GM12878 (cell line): ENCODE results near the gene RFK. TPM values are rescaled to one million over a fixed set of nuclear protein-coding genes. Genes with fewer than 3 reads are reported as not detected.

Source experiments
- ATAC-seq: fragments of 200-7000 bp; cut with Tn5 transposase; 3 replicates; pipeline ENCODE4 v1.9.1; 2020; ENCODE audit warnings: mild to moderate bottlenecking, moderate library complexity
- BruUV-seq: library from RNA; stranded (reverse); fragments of 400-500 nt; replicated peaks from 2 replicates; lab custom pipeline; 2021; lab: Mats Ljungman, UMichigan
- CTCF ChIA-PET: fragments of 300-600 bp; sonication (Branson Sonifier 250); formaldehyde crosslinking; extraction: SDS; loops from one replicate; lab custom pipeline; 2021; ENCODE audit warnings: inconsistent platforms; lab: Yijun Ruan, JAX
- POLR2A ChIA-PET: fragments of 350-600 bp; formaldehyde crosslinking; extraction: SDS; loops from one replicate; lab custom pipeline; 2021; ENCODE audit warnings: inconsistent platforms; lab: Charles Lee
- RAD21 ChIA-PET: fragments of 300-600 bp; sonication (Branson Sonifier 250); formaldehyde crosslinking; loops from one replicate; lab custom pipeline; 2023; ENCODE audit warnings: antibody characterized with exemption; ENCODE audit not compliant: unreplicated experiment; lab: Charles Lee
- SMC1A ChIA-PET: fragments of 300-600 bp; sonication (Branson Sonifier 250); formaldehyde crosslinking; loops from one replicate; lab custom pipeline; 2023; ENCODE audit not compliant: unreplicated experiment, uncharacterized antibody; lab: Charles Lee
- DNase-seq: peaks from one replicate; pipeline ENCODE4 v3.0.0-alpha.2; 2011; ENCODE audit warnings: low read depth, low spot score
- FAIRE-seq: peaks from 3 replicates; lab custom pipeline; 2011; peaks lifted over from hg19 to GRCh38; lab: Jason Lieb, UNC
- H2AFZ ChIP-seq: 2 replicates; pipeline ENCODE4 v1.6.0; 2011; ENCODE audit warnings: low read depth, low read length, control low read depth; ENCODE audit not compliant: control insufficient read depth
- H3K27ac ChIP-seq: 2 replicates; pipeline ENCODE4 v1.5.1; 2011; ENCODE audit warnings: control low read depth; ENCODE audit not compliant: control insufficient read depth, insufficient read depth
- H3K27me3 ChIP-seq, 2 experiments: replicated peaks in 1 of 2; 2 replicates each; pipeline versions ENCODE4 v1.6.0 to v1.6.1; 2011; ENCODE audit warnings: low read length in 1 of 2; ENCODE audit not compliant: control insufficient read depth in 2 of 2, insufficient read depth in 2 of 2
- H3K36me3 ChIP-seq, 2 experiments: 2 replicates each; pipeline ENCODE4 v1.5.1; 2011; ENCODE audit warnings: low read length in 1 of 2; ENCODE audit not compliant: control insufficient read depth in 2 of 2, insufficient read depth in 2 of 2
- H3K4me1 ChIP-seq: 2 replicates; pipeline ENCODE4 v1.6.1; 2011; ENCODE audit warnings: mild to moderate bottlenecking, low read length, moderate library complexity, mixed read lengths; ENCODE audit not compliant: control insufficient read depth, insufficient read depth
- H3K4me2 ChIP-seq: 2 replicates; pipeline ENCODE4 v1.6.0; 2011; ENCODE audit warnings: control low read depth; ENCODE audit not compliant: control insufficient read depth, insufficient read depth
- H3K4me3 ChIP-seq: fragments of 200-600 bp; sonication (generic); 2 replicates; pipeline ENCODE4 v1.5.1; 2016
- H3K79me2 ChIP-seq: 2 replicates; pipeline ENCODE4 v1.6.0; 2011; ENCODE audit warnings: low read length; ENCODE audit not compliant: control insufficient read depth, insufficient read depth
- H3K9ac ChIP-seq: 2 replicates; pipeline ENCODE4 v1.8.0; 2011; ENCODE audit warnings: low read length, control low read depth, mixed read lengths; ENCODE audit not compliant: control insufficient read depth, insufficient read depth
- H3K9me3 ChIP-seq: replicated peaks from 3 replicates; pipeline ENCODE4 v1.5.1; 2011; ENCODE audit warnings: mild to moderate bottlenecking, low read length; ENCODE audit not compliant: control insufficient read depth, insufficient read depth
- H4K20me1 ChIP-seq: 2 replicates; pipeline ENCODE4 v1.6.0; 2011; ENCODE audit not compliant: control insufficient read depth, insufficient read depth
- CTCF ChIP-seq, 3 experiments: IDR thresholded peaks in 2 of 3; conservative IDR thresholded peaks in 1 of 3; 2 replicates each; pipeline ENCODE4 v1.5.1; 2011; ENCODE audit warnings: low read depth in 3 of 3, low read length in 3 of 3, mild to moderate bottlenecking in 3 of 3, control low read depth in 2 of 3, moderate library complexity in 2 of 3, inconsistent platforms in 1 of 3, mixed read lengths in 1 of 3; ENCODE audit not compliant: control insufficient read depth in 2 of 3, insufficient read depth in 1 of 3; ENCODE audit errors: extremely low read depth in 1 of 3
- MXI1 ChIP-seq: fragments of 150-350 bp; IDR thresholded peaks from 2 replicates; pipeline ENCODE4 v1.6.1; 2011; ENCODE audit warnings: low read depth, mild to moderate bottlenecking, inconsistent platforms, low read length, improper control_type of control experiment
- NFYB ChIP-seq: IDR thresholded peaks from 2 replicates; pipeline ENCODE4 v1.6.1; 2011; ENCODE audit warnings: low read depth, mild to moderate bottlenecking, low read length, improper control_type of control experiment, moderate library complexity; ENCODE audit not compliant: insufficient read depth
- POU2F2 ChIP-seq: IDR thresholded peaks from 3 replicates; pipeline ENCODE4 v1.6.1; 2011; ENCODE audit warnings: low read depth, mild to moderate bottlenecking, low read length, borderline replicate concordance
- RUNX3 ChIP-seq: IDR thresholded peaks from 2 replicates; pipeline ENCODE4 v1.6.1; 2012; ENCODE audit warnings: low read length, inconsistent platforms
- SP1 ChIP-seq: IDR thresholded peaks from one replicate; pipeline ENCODE4 v1.6.1; 2011; ENCODE audit warnings: low read depth, low read length
- STAT3 ChIP-seq: IDR thresholded peaks from 2 replicates; pipeline ENCODE4 v1.6.1; 2011; ENCODE audit warnings: low read depth, low read length, improper control_type of control experiment
- WGBS: methylation state at CpG from one replicate; pipeline ENCODE4 v1.1.6; 2016; ENCODE audit warnings: low lambda C conversion rate; ENCODE audit not compliant: insufficient replicate concordance, insufficient coverage; ENCODE audit errors: missing lambda C conversion rate; 5-methylcytosine and 5-hydroxymethylcytosine counted together
- in situ Hi-C: fragments of 300-500 bp; cut with MboI; formaldehyde crosslinking; loops from 9 replicates; pipeline ENCODE4 v1.14.3; 2018; ENCODE audit warnings: mixed read lengths
- intact Hi-C: fragments of 100-400 bp; cut with micrococcal nuclease; formaldehyde crosslinking; loops from one replicate; pipeline ENCODE4 v1.14.2; 2022; ENCODE audit not compliant: unreplicated experiment
- polyA plus RNA-seq, 11 experiments: library from polyadenylated mRNA; depleted of rRNA in 4 of 11; unstranded in 6 of 11; stranded (reverse) in 5 of 11; fragments of >200 nt; fragmentation: Nextera tagmentation in 4 of 11; fragmentation: Illumina TruSeq in 1 of 11; extraction: Ambion mirVana in 4 of 11; extraction: Trizol in 1 of 11; gene quantifications; 1 replicate in 1 of 11; 2 replicates in 10 of 11; pipeline versions ENCODE4 v1.2.1 to v1.2.3, GENCODE V29; 2011 to 2016; ENCODE audit warnings: inconsistent platforms in 2 of 11, missing spikeins in 2 of 11, low read depth in 1 of 11
- total RNA-seq, 4 experiments: library from RNA; depleted of rRNA in 3 of 4; stranded (reverse); fragments of >200 nt in 3 of 4; fragmentation: Illumina TruSeq in 1 of 4; extraction: Trizol in 1 of 4; gene quantifications; 2 replicates each; pipeline versions ENCODE4 v1.2.1 to v1.2.3, GENCODE V29; 2013 to 2021

RFK gene
- total and polyA plus RNA-seq, 10 of the 15 experiments (the other 5 are each of a cell fraction or from before 2014, with no cell fraction given), result 4.4 to 18.6 (median 11.6) TPM

- H3K36me3 ChIP-seq, result no peaks in the 10 kb centered on the region
- H3K79me2 ChIP-seq, result peaks cover 7% of the 10 kb centered on the region
- TF ChIP-seq STAT3, result no peak
- no peak for TF ChIP-seq SP1
- no peak for TF ChIP-seq POU2F2
- TF ChIP-seq MXI1, result peak; percentile 11; the same call in 1 of the 2 replicates
- TF ChIP-seq NFYB, result no peak
- no peak for TF ChIP-seq CTCF (IDR thresholded peaks at IDR 0.05 in 2 of 3, conservative IDR thresholded peaks at IDR 0.05 in 1 of 3; ENCODE audit: control insufficient read depth in 2 of 3, extremely low read depth in 1 of 3, insufficient read depth in 1 of 3, low read depth in 3 of 3, low read length in 3 of 3)
- TF ChIP-seq RUNX3, result peak; percentile 9; the same call in 1 of the 2 replicates
- H3K4me3 ChIP-seq, result peak overlapping the region; percentile 94
- peak overlapping the region; percentile 94 for H3K4me2 ChIP-seq
- intact Hi-C loops, result no loop called here
- no peaks in the 10 kb centered on the region for H3K9me3 ChIP-seq
- in situ Hi-C loops, result no loop called here
- peak overlapping the region; percentile 65 for H3K9ac ChIP-seq
- BruUV-seq, result no TSS peak
- FAIRE-seq, result no peak
- ChIA-PET SMC1A (interaction anchor here (0.8 to 3.2 kb wide), 16 partner anchors 10 to 268 kb away, joined by 3 to 19 read pairs (median 4); no protein-coding TSS in a partner anchor), POLR2A (interaction anchor here (0.5 to 1.6 kb wide), 4 partner anchors 10 to 246 kb away, joined by 3 to 9 read pairs (median 6); no protein-coding TSS in a partner anchor), CTCF (interaction anchor here (0.6 to 2.9 kb wide), 12 partner anchors 10 to 1480 kb away, joined by 3 to 15 read pairs (median 5); no protein-coding TSS in a partner anchor), RAD21 (interaction anchor here (0.8 to 2.7 kb wide), 13 partner anchors 10 to 309 kb away, joined by 3 to 13 read pairs (median 5); partner anchors contain the start of gene GCNT1)
- H3K27ac ChIP-seq, result peak overlapping the region; percentile 47
- no peaks in the 10 kb centered on the region for H3K27me3 ChIP-seq
- no peak for DNase-seq
- WGBS, result 0% methylated on average over 11 of the region's 11 CpGs
- H2AFZ ChIP-seq, result peak overlapping the region; percentile 90
- H4K20me1 ChIP-seq, result no peaks in the 10 kb centered on the region
- peaks cover 4% of the 10 kb centered on the region for H3K4me1 ChIP-seq
- peak; percentile 51 for ATAC-seq
Measured at GRCh38 chr9:76394960-76395252, 680 bp upstream of the RFK start.
